Nucleus accumbens (tissue), 56 donors: ENCODE data around the gene ITGA2.
"Not testable (repeated sequence)": the region's sequence is repeated elsewhere in the genome, so short reads cannot be mapped to it uniquely, and the experiment has no call there.

Experiments
- DNase-seq, 56 donors: peaks; one replicate each; lab custom pipeline; 2025; lab: John Stamatoyannopoulos, UW

Gene ITGA2

GRCh38 chr5:53090229-53090628, 101.1 kb downstream of the ITGA2 start:
- DNase-seq: no peak

- DNase-seq: no peak
Measured at GRCh38 chr5:53091289-53091688, 102.1 kb downstream of the ITGA2 start.

- DNase-seq: no peak
Measured at GRCh38 chr5:53092242-53092641, 103.1 kb downstream of the ITGA2 start.

DNA sequence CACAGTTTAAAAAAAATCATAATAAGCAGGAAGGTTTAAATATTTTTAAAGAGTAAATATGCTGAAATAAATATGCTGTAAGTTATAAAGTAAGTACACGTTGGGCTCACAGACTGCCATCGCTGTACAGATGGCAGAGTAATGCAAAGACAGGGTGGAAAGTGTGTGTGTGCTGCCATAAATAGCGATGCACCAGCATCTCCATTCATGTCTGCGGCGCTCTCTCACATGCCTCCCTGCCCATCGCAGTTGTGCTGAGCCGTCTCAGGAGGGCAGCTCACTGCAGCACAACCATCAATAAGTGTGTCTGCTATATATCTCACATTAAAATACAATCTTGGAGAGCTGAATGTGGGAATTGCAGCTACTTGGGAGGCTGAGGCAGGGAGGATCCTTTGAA, 106.1 kb downstream of the ITGA2 start:
- no peak for DNase-seq

GRCh38 chr5:53095931-53096525, 106.9 kb downstream of the ITGA2 start:
- DNase-seq: peak in 44 of 56 donors; percentile 1 to 88 (median 24)

- no peak for DNase-seq
Measured at GRCh38 chr5:53099546-53099945, 110.4 kb downstream of the ITGA2 start.

GRCh38 chr5:53100606-53101005, 111.5 kb downstream of the ITGA2 start:
- no peak for DNase-seq

DNA sequence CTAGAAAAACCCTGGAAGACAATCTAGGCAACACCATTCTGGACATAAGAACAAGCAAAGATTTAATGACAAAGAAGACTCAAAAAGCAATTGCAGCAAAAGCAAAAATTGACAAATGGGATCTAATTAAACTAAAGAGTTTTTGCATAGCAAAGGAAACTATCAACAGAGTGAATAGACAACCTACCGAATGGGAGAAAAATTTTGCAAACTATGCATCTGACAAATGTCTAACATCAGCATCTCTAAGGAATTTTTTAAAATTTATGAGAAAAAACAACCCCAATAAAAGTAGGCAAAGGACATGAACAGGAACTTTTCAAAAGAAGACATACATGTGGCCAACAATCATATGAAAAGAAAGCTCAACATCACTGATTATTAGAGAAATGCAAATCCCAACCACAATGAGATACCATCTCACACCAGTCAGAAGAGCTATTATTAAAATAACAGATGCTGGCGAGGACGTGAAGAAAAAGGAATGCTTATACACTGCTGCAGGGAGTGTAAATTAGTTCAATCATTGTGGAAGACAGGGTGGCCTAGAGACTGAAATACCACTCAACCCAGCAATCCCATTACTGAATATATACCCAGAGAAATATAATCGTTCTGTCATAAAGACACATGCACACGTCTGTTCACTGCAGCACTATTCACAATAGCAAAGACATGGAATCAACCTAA, 116.6 kb downstream of the ITGA2 start:
- no peak for DNase-seq

DNA sequence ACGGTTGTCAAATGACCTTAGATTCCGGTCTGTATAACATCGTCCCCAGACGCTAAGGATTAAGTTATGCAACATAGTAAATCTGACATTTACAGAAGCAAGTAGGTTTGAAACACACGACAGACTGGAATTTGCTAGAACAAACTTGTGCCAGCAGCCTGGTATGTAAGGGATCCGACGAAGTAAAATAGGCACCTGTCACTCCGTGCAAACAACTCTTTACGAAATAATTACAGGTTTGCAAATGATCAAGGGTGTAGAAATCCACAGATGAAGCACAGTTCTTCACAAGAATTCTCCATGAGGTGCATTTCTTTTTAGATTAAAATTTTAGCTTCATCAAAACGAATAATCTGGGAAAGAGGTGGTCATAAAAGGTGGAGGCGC, 119.9 kb downstream of the ITGA2 start:
- DNase-seq: peak in 1 of 56 donors; percentile 9

- DNase-seq: peak in 55 of 56 donors; percentile 21 to 92 (median 81)
Measured at GRCh38 chr5:53109443-53110127, 120.4 kb downstream of the ITGA2 start, which contains the start of gene MOCS2. MOCS2 (minus strand) TSS chr5:53109757; CDS start chr5:53107174, 2,583 bp downstream.

GRCh38 chr5:53110156-53110555, 121.0 kb downstream of the ITGA2 start:
- peak in 1 of 56 donors; percentile 49 for DNase-seq

- no peak for DNase-seq
Measured at GRCh38 chr5:53111139-53111538, 122.0 kb downstream of the ITGA2 start.

DNA sequence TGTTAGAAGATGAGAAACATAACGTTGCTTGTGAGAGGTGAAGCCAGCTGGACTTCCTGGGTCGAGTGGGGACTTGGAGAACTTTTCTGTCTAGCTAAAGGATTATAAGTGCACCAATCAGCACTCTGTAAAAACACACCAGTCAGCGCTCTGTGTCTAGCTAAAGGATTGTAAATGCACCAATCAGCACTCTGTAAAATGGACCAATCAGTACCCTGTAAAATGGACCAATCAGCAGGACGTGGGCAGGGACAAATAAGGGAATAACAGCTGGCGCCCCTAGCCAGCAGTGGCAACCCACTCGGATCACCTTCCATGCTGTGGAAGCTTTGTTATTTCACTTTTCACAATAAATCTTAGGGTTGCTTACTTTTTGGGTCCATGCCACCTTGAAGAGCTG, 123.2 kb downstream of the ITGA2 start:
- not testable (repeated sequence) for DNase-seq

DNA sequence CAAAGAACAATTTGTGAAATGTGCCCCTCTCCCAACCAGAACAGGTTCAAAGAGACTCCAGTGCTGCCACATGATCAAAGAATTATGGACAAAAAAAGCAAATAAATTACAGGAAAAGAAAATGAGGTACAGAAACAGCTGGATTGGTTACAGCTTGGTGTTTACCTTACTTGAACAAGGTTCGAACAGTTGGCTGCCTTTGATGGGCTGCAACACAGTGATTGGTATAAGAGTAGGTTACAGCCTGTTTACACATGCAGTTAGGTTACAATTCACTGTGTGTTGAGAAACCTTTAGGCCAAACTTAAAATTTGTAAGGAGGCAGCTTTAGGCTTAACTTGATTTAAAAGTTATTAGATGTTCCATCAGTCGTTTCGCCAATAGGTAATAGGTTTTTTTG, 123.8 kb downstream of the ITGA2 start:
- DNase-seq: no peak

GRCh38 chr5:53113947-53114346, 124.8 kb downstream of the ITGA2 start:
- no peak for DNase-seq

DNA sequence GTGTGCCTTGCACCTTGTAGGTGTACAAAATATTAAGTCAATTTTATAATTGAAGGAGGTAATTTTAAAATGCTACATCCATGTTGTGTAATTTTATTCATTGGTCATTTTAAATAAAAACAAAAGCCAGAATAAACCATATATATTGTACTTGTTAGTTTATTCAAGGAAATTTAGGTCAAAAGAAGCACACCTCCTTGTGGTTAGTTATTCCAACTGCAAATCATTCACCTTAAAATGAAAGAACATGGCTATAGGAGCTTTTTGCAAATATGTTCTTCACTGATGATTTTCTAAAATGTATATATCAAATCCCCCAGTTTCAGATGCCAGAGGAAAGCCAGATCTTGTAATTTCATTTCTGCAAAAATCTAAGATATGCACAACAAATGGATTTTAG, 125.8 kb downstream of the ITGA2 start:
- no peak for DNase-seq

- DNase-seq: no peak
Measured at GRCh38 chr5:53116597-53116996, 127.4 kb downstream of the ITGA2 start.

- no peak for DNase-seq
Measured at GRCh38 chr5:53118879-53119278, 129.7 kb downstream of the ITGA2 start.

GRCh38 chr5:53120165-53120564, 131.0 kb downstream of the ITGA2 start:
- DNase-seq: no peak

GRCh38 chr5:53123702-53124101, 134.6 kb downstream of the ITGA2 start:
- DNase-seq: no peak

DNA sequence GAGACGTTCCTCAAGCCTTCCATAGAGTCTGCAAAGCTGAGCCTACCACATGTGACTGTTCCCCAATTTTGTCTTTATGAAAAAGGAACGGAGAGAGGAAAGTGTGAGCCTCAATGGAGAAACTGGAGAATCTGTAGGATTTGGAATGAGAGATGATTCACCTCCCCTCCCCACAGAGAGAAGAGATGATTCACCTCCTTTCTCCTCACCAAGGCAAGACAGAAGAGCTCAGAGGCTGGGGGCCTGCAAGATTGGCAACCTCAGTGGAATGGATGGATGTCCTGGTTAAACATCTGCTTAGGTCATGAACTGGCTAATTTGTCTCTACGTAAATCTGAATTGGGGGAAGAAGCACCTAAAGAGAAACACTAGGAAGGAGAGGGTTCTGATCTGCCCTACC, 137.4 kb downstream of the ITGA2 start:
- DNase-seq: no peak

DNA sequence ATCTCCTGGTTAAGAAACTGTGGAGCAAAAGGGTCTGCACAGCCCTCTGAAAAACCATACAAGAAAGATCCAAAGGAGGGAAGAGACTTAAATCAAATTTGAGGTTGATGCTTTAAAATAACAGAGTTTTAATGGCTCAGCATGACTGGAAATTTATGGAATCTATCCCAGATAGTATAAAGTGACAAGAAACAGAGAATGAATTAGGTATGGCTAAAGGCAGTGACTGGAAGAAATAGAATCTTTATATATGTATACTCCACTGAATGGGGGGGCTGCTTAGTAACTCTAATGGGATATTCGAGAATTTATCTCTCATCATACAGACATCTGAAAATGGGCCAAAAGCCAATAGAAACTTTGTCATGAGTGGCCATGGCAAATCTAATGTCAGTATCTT, 138.0 kb downstream of the ITGA2 start:
- no peak for DNase-seq
